GM21723 (cell line): ENCODE measurements around the gene MSRB2.

Source experiments
- ATAC-seq: cut with Tn5 transposase; IDR thresholded peaks from one replicate; pipeline ENCODE4 v1.9.1; 2021; ENCODE audit warnings: mild to moderate bottlenecking, moderate library complexity; ENCODE audit not compliant: unreplicated experiment

MSRB2 gene

DNA sequence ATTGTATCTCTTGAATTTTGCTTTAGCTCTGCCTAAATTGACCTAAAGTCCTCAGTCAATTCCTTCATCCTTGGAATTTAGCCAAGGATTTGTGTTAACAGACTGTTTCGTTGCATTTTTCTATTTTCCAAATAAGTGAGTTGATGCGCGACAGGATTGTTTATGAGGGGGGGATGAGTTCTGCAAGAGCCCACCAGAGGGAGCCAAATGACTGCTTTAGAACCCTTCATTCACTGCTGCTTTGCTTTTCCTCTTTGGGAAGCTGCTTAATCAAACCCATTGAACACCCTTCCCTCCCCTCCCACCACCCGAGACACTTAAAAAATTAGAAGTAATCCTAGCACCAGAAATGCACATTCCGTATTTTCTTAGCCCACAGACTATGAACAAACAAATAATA is 63.0 kb downstream of the MSRB2 start:
- peak; percentile 75 for ATAC-seq

- no peak for ATAC-seq
Observed at GRCh38 chr10:23171232-23171876, 76.0 kb downstream of the MSRB2 start.
